Measurements from ENCODE around the gene GALM.

GALM gene

GRCh38 chr2:38668092-38668491 lies 2.2 kb downstream of the GALM start:
- peaks cover 0 to 36% (median 14%) of the 10 kb centered on the region in 4 donors for H3K4me1 ChIP-seq
- intact Hi-C loops (cut with DNase I; ENCODE audit: low total_unique reads) = loop anchor here (5.0 kb wide), 1 partner anchor 66 kb away; the partner anchor contains the start of gene HNRNPLL
- no peak overlapping the region for H3K4me3 ChIP-seq
- DNase-seq = peak in 1 of 2 donors; percentile 47
- TF ChIP-seq CTCF (IDR thresholded peaks at IDR 0.05) = no peak
- H3K27me3 ChIP-seq = no peaks in the 10 kb centered on the region
- H3K9me3 ChIP-seq = no peaks in the 10 kb centered on the region
- peak overlapping the region; percentile 66 to 73 for H3K27ac ChIP-seq
- H3K36me3 ChIP-seq = no peaks in the 10 kb centered on the region

- intact Hi-C loops (cut with DNase I; ENCODE audit: low total_unique reads) = loop anchor here (5.0 kb wide), 1 partner anchor 67 kb away; the partner anchor contains the start of gene HNRNPLL
- peak in 1 of 2 donors; percentile 44 for DNase-seq
- Histone ChIP-seq H3K4me1 (peaks cover 0 to 36% (median 14%) of the 10 kb centered on the region in 4 donors), H3K9me3 (no peaks in the 10 kb centered on the region), H3K36me3 (no peaks in the 10 kb centered on the region), H3K27ac (no peak overlapping the region), H3K27me3 (no peaks in the 10 kb centered on the region), H3K4me3 (no peak overlapping the region)
- TF ChIP-seq CTCF (IDR thresholded peaks at IDR 0.05) = no peak
Measured at GRCh38 chr2:38668779-38669479, 3.0 kb downstream of the GALM start.

GRCh38 chr2:38671303-38671702 lies 5.4 kb downstream of the GALM start:
- H3K36me3 ChIP-seq = peaks cover 5 to 7% (median 6%) of the 10 kb centered on the region in 3 donors
- peak in 1 of 2 donors; percentile 28 for DNase-seq
- H3K9me3 ChIP-seq = no peaks in the 10 kb centered on the region
- H3K27ac ChIP-seq = no peak overlapping the region
- no peaks in the 10 kb centered on the region for H3K27me3 ChIP-seq
- intact Hi-C loops (cut with DNase I; ENCODE audit: low total_unique reads) = no loop called here
- peaks cover 0 to 28% (median 11%) of the 10 kb centered on the region in 4 donors for H3K4me1 ChIP-seq
- H3K4me3 ChIP-seq = no peak overlapping the region
- TF ChIP-seq CTCF (IDR thresholded peaks at IDR 0.05) = no peak

- H3K36me3 ChIP-seq = peaks cover 8 to 14% (median 11%) of the 10 kb centered on the region in 3 donors
- intact Hi-C loops (cut with DNase I; ENCODE audit: low total_unique reads) = no loop called here
- TF ChIP-seq CTCF (IDR thresholded peaks at IDR 0.05) = no peak
- H3K27me3 ChIP-seq = no peaks in the 10 kb centered on the region
- no peaks in the 10 kb centered on the region for H3K9me3 ChIP-seq
- H3K4me3 ChIP-seq = no peak overlapping the region
- no peak overlapping the region for H3K27ac ChIP-seq
- DNase-seq = peak in 1 of 2 donors; percentile 49
- peaks cover 0 to 21% (median 5%) of the 10 kb centered on the region in 4 donors for H3K4me1 ChIP-seq
Measured at GRCh38 chr2:38671946-38672345, 6.0 kb downstream of the GALM start.

GRCh38 chr2:38672445-38673391 lies 6.8 kb downstream of the GALM start:
- H3K27ac ChIP-seq = no peak overlapping the region
- H3K4me1 ChIP-seq = peaks cover 0 to 14% (median under 1%) of the 10 kb centered on the region in 4 donors
- no peaks in the 10 kb centered on the region for H3K27me3 ChIP-seq
- no peak overlapping the region for H3K4me3 ChIP-seq
- no peak for TF ChIP-seq CTCF (IDR thresholded peaks at IDR 0.05)
- peaks cover 8 to 22% (median 19%) of the 10 kb centered on the region in 3 donors for H3K36me3 ChIP-seq
- intact Hi-C loops (cut with DNase I; ENCODE audit: low total_unique reads) = no loop called here
- DNase-seq = peak in 1 of 2 donors; percentile 34
- H3K9me3 ChIP-seq = no peaks in the 10 kb centered on the region
